ENCODE measurements around the gene ZSCAN22. TPM values are rescaled to one million over a fixed set of nuclear protein-coding genes. Genes with fewer than 3 reads are reported as not detected.

The ZSCAN22 gene
- total RNA-seq, 5 donors from 2014 or later (not counting 1 experiment from before 2014, with no cell fraction given), result 1.9 to 6.9 (median 6.2) TPM

DNA sequence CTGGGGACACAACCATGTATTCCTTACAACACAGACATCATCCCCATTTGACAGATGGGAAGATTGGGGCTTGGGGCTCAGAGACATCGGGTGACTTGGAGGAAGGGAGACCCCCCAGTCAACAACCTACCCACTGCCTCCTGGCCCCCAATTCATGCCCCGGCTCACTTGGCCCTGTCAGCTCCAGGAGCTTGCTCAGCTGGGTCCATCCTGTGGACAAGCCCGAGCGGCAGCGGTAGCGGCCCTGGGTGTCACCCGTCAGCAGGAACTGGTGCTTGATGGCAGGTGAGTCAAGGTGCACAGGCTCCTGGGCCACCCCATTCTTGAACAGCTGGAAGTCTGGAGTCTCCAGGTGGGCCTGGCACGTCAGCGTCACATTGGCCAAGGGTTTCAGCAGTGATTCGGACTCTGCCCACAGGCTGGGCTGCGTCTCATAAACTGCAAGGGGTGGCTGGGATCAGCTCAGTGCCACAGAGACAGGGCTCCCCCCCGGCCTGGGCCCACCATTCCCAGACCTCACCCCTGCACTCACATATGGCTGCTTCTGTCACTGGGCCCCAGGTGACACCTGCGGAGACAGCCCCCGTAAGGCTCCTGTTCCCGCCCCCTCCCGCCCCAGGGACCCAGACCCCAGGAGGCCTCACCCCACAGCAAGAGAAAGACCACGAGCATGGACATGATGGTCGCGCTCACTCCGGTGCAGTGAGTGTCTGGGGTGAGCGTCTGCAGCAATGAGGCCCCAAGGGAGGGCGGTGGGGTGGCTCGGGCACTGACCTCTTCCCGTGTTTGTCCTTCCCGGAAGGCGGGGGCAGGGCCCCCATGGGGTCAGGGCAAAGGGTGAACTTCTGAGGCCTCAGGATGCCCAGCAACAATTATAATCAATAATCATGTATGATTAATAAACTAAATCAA lies 26.2 kb downstream of the ZSCAN22 start, which contains the start of gene A1BG:
A1BG (minus strand) TSS at position 733 of the 912 bp plus-strand sequence; CDS start at position 678, 55 bp downstream.
- H3K36me3 ChIP-seq (ENCODE audit: control insufficient read depth in 2 of 2, extremely low read depth in 1 of 2, insufficient read depth in 1 of 2, low read length in 1 of 2), result no peaks in the 10 kb centered on the region
- Mint-ChIP-seq H3K9me3 (no peaks in the 10 kb centered on the region), H3K27ac (no peak within 1 kb of the TSS), H3K36me3 (no peaks in the 10 kb centered on the region), H3K4me3 (no peak within 1 kb of the TSS), H3K27me3 (peaks cover 0 to 5% of the 10 kb centered on the region in 2 donors), H3K4me1 (peaks cover 26 to 39% (median 29%) of the 10 kb centered on the region in 3 donors)
- CTCF ChIA-PET, result no interaction called here
- no peak within 1 kb of the TSS for H3K27ac ChIP-seq (ENCODE audit: low read length)
- DNase-seq (no peak), ATAC-seq (replicated peaks in 1 of 4) (no peak)
- peaks cover 0 to 25% of the 10 kb centered on the region in 2 experiments for H3K27me3 ChIP-seq (replicated peaks in 1 of 2; ENCODE audit: control insufficient read depth in 2 of 2, extremely low read depth in 1 of 2, insufficient read depth in 2 of 2, low read length in 1 of 2)
- POLR2A ChIA-PET, result no interaction called here
- H3K4me1 ChIP-seq (ENCODE audit: control insufficient read depth in 1 of 2, extremely low read depth in 1 of 2, insufficient read depth in 2 of 2, low read length in 2 of 2), result peaks cover 6 to 33% of the 10 kb centered on the region in 2 experiments
- WGBS (ENCODE audit: insufficient coverage), result 98% methylated on average over 16 of the region's 26 CpGs
- no peaks in the 10 kb centered on the region for H3K9me3 ChIP-seq
- no peak within 1 kb of the TSS for H3K4me3 ChIP-seq (ENCODE audit: control insufficient read depth in 1 of 2, extremely low read depth in 1 of 2, low read length in 1 of 2)

DNA sequence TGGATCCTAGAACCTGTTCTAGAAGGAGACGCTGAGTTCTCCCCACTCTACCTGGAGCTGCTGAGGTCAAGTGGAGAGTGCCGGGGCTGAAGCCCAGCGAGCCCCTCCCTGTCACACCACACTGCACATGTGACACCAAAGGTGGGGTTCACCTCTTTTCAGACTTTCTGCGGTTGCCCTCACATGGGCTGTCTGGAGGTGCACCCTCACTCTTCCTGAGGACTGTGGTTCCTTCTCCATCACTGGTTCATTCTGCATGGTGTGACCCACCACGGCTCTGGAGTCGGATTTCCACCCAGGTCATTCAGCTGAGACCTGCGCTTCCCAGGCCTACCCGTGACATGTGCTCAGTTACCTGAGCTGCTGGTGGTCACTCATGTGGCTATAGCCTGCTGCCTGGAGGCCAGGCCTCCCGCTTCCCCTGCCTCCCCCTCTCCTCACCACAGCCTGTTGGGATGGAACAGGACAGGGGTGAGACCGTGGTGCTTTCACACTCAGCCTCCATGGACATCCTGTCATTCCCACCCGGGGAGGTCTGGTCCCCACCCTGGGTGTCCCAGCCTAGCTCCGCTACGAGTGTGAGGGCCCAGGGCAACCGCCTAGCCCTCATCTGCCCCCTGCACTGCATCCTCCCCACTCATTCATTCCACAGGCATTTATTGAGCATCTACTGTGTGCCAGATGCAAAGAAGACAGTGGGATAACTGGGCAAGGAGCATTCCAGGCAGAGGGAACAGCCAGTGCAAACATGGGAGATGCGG lies 27.1 kb downstream of the ZSCAN22 start:
- H3K36me3 Mint-ChIP-seq, result no peaks in the 10 kb centered on the region

DNA sequence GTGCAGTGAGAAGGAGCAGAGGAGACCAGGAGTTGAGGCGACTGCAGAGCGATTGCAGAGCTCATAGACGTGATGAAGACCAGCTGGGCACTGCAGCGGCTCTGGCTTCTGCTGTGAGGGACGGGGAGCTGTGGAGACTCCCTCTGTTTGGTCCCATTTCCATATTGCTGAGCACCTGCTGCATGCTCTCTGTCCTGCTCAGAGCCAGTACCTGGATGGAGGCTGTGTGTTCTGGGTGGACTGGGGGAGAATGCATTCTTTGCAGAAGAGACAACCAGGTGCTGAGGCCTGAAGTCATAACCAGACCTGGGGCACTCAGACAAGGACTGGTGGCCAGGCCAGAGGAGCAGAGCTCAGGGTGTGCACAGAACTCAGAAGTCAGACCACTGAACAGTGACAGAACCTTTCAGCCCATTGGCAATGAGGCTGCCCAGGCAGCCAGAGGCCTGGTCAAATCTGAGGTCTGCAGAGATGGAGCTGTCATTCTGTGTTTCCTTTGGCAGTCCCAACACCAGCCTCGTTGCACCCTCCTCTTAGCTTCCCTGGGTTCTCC lies 27.8 kb downstream of the ZSCAN22 start:
- 94% methylated on average over 6 of the region's 6 CpGs for WGBS (ENCODE audit: insufficient coverage)
- no peaks in the 10 kb centered on the region for H3K36me3 Mint-ChIP-seq
- no peak overlapping the region for H3K4me3 Mint-ChIP-seq
- Histone ChIP-seq H3K36me3 (ENCODE audit: control insufficient read depth in 2 of 2, extremely low read depth in 1 of 2, insufficient read depth in 1 of 2, low read length in 1 of 2) (no peaks in the 10 kb centered on the region), H3K4me3 (ENCODE audit: control insufficient read depth in 1 of 2, extremely low read depth in 1 of 2, low read length in 1 of 2) (no peak overlapping the region), H3K27me3 (replicated peaks in 1 of 2; ENCODE audit: control insufficient read depth in 2 of 2, extremely low read depth in 1 of 2, insufficient read depth in 2 of 2, low read length in 1 of 2) (peaks cover 0 to 31% of the 10 kb centered on the region in 2 experiments), H3K4me1 (ENCODE audit: control insufficient read depth in 1 of 2, extremely low read depth in 1 of 2, insufficient read depth in 2 of 2, low read length in 2 of 2) (peaks cover 4 to 36% of the 10 kb centered on the region in 2 experiments), H3K9me3 (no peaks in the 10 kb centered on the region), H3K27ac (ENCODE audit: low read length) (no peak overlapping the region)
- POLR2A ChIA-PET, result no interaction called here
- CTCF ChIA-PET, result no interaction called here
- H3K4me1 Mint-ChIP-seq, result peaks cover 14 to 30% (median 20%) of the 10 kb centered on the region in 3 donors
- no peak for DNase-seq
- H3K27ac Mint-ChIP-seq, result no peak overlapping the region
- H3K27me3 Mint-ChIP-seq, result peaks cover 0 to 3% of the 10 kb centered on the region in 2 donors
- no peak for ATAC-seq (replicated peaks in 1 of 4)
- no peaks in the 10 kb centered on the region for H3K9me3 Mint-ChIP-seq

More for the DNA sequence above, 27.1 kb downstream of the ZSCAN22 start:
- POLR2A ChIA-PET, result no interaction called here
- no peaks in the 10 kb centered on the region for H3K36me3 ChIP-seq (ENCODE audit: control insufficient read depth in 2 of 2, extremely low read depth in 1 of 2, insufficient read depth in 1 of 2, low read length in 1 of 2)
- H3K9me3 ChIP-seq, result no peaks in the 10 kb centered on the region
- peaks cover 0 to 34% of the 10 kb centered on the region in 2 experiments for H3K27me3 ChIP-seq (replicated peaks in 1 of 2; ENCODE audit: control insufficient read depth in 2 of 2, extremely low read depth in 1 of 2, insufficient read depth in 2 of 2, low read length in 1 of 2)
- no peak overlapping the region for H3K27ac Mint-ChIP-seq
- H3K9me3 Mint-ChIP-seq, result no peaks in the 10 kb centered on the region
- H3K4me3 Mint-ChIP-seq, result no peak overlapping the region
- ATAC-seq (replicated peaks in 1 of 4), result no peak
- CTCF ChIA-PET, result no interaction called here
- H3K4me1 Mint-ChIP-seq, result peaks cover 18 to 32% (median 22%) of the 10 kb centered on the region in 3 donors
- 92% methylated on average over 10 of the region's 15 CpGs for WGBS (ENCODE audit: insufficient coverage)
- H3K27ac ChIP-seq (ENCODE audit: low read length), result no peak overlapping the region
- peaks cover 0 to 5% of the 10 kb centered on the region in 2 donors for H3K27me3 Mint-ChIP-seq
- DNase-seq, result no peak
- no peak overlapping the region for H3K4me3 ChIP-seq (ENCODE audit: control insufficient read depth in 1 of 2, extremely low read depth in 1 of 2, low read length in 1 of 2)
- peaks cover 4 to 36% of the 10 kb centered on the region in 2 experiments for H3K4me1 ChIP-seq (ENCODE audit: control insufficient read depth in 1 of 2, extremely low read depth in 1 of 2, insufficient read depth in 2 of 2, low read length in 2 of 2)

DNA sequence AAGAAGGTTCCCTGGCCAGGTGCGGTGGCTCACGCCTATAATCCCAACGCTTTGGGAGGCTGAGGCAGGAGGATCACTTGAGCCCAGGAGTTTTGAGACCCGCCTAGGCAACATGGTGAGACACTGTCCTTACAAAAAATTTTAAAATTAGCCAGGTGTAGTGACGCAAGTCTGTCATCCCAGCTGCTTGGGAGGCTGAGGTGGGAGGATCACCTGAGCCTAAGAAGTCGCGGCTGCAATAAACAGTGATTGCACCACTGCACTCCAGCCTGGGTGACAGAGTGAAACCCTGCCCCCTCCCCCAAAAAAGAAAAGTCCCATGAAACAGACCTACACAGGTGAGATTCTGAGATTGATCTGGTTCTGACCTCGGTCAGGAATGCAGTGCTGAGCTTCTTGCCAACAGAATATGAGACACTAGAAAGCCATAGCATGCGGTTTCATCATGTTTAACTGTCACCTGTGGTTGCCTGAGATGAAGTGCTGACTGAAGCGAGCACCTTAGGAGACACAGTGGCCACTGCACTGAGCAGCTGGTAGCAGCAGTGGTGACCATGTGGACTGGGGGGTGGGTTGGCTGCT lies 28.5 kb downstream of the ZSCAN22 start:
- Mint-ChIP-seq H3K27ac (peak overlapping the region in 1 of 2 donors; percentile 55), H3K27me3 (peaks cover 0 to 1% of the 10 kb centered on the region in 2 donors), H3K9me3 (no peaks in the 10 kb centered on the region), H3K4me3 (peak overlapping the region; percentile 39 to 74 (median 41)), H3K36me3 (no peaks in the 10 kb centered on the region), H3K4me1 (peaks cover 10 to 28% (median 18%) of the 10 kb centered on the region in 3 donors)
- H3K27ac ChIP-seq (ENCODE audit: low read length), result no peak overlapping the region
- POLR2A ChIA-PET, result no interaction called here
- DNase-seq, result no peak
- no peak for ATAC-seq (replicated peaks in 1 of 4)
- no peaks in the 10 kb centered on the region for H3K9me3 ChIP-seq
- H3K36me3 ChIP-seq (ENCODE audit: control insufficient read depth in 2 of 2, extremely low read depth in 1 of 2, insufficient read depth in 1 of 2, low read length in 1 of 2), result no peaks in the 10 kb centered on the region
- peaks cover 0 to 36% of the 10 kb centered on the region in 2 experiments for H3K4me1 ChIP-seq (ENCODE audit: control insufficient read depth in 1 of 2, extremely low read depth in 1 of 2, insufficient read depth in 2 of 2, low read length in 2 of 2)
- CTCF ChIA-PET, result no interaction called here
- 73% methylated on average over 7 of the region's 10 CpGs for whole genome bisulfite sequencing (ENCODE audit: insufficient coverage)
- H3K27me3 ChIP-seq (replicated peaks in 1 of 2; ENCODE audit: control insufficient read depth in 2 of 2, extremely low read depth in 1 of 2, insufficient read depth in 2 of 2, low read length in 1 of 2), result peaks cover 0 to 27% of the 10 kb centered on the region in 2 experiments
- no peak overlapping the region for H3K4me3 ChIP-seq (ENCODE audit: control insufficient read depth in 1 of 2, extremely low read depth in 1 of 2, low read length in 1 of 2)

DNA sequence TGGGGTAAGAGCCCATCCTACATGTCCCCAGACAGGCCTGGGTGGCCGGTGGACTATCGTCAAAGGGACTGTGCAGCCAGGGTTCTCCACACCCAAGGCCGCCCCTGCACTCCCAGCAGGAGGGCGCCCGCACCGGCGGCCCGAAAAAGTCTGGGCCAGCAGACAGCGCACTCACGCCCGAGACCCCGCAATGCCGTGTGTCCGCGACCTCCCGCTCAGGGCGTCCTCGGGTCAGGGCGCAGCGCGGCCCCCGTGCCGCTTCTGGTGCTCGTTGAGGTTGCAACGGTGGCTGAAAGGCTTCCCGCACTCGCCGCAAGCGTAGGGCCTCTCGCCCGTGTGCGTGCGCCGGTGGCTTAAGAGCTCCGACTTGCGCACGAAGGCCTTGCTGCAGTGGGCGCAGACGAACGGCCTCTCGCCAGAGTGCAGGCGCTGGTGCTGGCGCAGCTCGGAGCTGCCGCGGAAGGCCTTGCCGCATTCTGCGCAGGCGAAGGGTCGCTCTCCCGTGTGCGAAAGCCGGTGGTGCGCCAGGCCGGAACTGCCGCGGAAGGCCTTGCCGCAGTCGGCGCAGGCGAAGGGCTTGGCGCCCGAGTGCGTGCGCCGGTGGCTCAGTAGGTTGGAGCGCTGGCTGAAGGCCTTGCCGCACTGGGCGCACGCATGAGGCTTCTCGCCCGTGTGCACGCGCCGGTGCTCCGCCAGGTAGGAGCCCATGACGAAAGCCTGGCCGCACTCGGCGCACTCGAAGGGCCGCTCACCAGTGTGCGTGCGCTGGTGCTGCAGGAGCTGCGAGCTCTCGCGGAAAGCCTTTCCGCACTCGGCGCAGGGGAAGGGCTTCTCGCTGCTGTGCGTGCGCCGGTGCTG lies 29.3 kb downstream of the ZSCAN22 start:
- H3K9me3 ChIP-seq, result no peaks in the 10 kb centered on the region
- peak overlapping the region; percentile 63 to 74 (median 64) for H3K4me3 Mint-ChIP-seq
- H3K27me3 ChIP-seq (replicated peaks in 1 of 2; ENCODE audit: control insufficient read depth in 2 of 2, extremely low read depth in 1 of 2, insufficient read depth in 2 of 2, low read length in 1 of 2), result peaks cover 0 to 29% of the 10 kb centered on the region in 2 experiments
- ChIA-PET CTCF (no interaction called here), POLR2A (no interaction called here)
- DNase-seq (peak in 31 of 35 experiments; percentile 18 to 65 (median 33)), ATAC-seq (replicated peaks in 1 of 4) (peak; percentile 76 to 83 (median 79))
- H3K36me3 Mint-ChIP-seq, result no peaks in the 10 kb centered on the region
- no peaks in the 10 kb centered on the region for H3K9me3 Mint-ChIP-seq
- peak overlapping the region; percentile 31 to 52 for H3K27ac Mint-ChIP-seq
- H3K27me3 Mint-ChIP-seq, result peaks cover 0 to 1% of the 10 kb centered on the region in 2 donors
- H3K4me1 Mint-ChIP-seq, result peaks cover 10 to 28% (median 16%) of the 10 kb centered on the region in 3 donors
- H3K36me3 ChIP-seq (ENCODE audit: control insufficient read depth in 2 of 2, extremely low read depth in 1 of 2, insufficient read depth in 1 of 2, low read length in 1 of 2), result no peaks in the 10 kb centered on the region
- WGBS (ENCODE audit: insufficient coverage), result 13% methylated on average over 93 of the region's 94 CpGs
- no peak overlapping the region for H3K27ac ChIP-seq (ENCODE audit: low read length)
- H3K4me1 ChIP-seq (ENCODE audit: control insufficient read depth in 1 of 2, extremely low read depth in 1 of 2, insufficient read depth in 2 of 2, low read length in 2 of 2), result peaks cover 0 to 36% of the 10 kb centered on the region in 2 experiments
- H3K4me3 ChIP-seq (ENCODE audit: control insufficient read depth in 1 of 2, extremely low read depth in 1 of 2, low read length in 1 of 2), result peak overlapping the region; percentile 41 to 53

Data from T-cell (primary cell).